ENCODE data around the gene ITGB4.

The ITGB4 gene

DNA sequence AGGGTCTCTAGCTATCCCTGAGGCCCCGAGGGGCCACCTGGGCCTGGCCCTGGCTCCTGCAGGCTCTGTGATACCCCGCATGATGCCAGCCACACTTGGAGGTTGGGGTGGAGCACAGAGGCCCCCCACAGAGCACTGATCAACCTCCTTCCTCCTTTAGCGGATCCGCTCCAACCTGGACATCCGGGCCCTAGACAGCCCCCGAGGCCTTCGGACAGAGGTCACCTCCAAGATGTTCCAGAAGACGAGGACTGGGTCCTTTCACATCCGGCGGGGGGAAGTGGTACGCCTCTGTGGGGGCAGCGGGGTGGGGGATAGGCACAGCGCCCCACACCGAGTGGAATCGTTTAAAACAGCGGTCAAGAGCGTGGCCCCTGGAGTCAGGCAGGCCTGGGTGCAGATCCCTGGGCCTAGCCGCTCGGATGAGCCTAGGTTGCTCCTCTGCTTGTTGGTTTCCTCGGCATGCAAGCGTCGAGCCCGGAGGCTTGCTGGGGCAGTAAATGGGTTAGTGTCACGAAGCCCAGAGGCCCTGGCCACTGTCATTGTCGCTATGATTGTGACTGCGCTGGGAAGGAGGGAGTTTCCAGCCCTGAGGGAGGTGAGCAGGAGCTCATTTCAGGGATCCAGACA lies 9.9 kb downstream of the ITGB4 start:
- DNase-seq (ENCODE audit: low read depth in 2 of 2, low spot score in 1 of 2) = no peak

DNA sequence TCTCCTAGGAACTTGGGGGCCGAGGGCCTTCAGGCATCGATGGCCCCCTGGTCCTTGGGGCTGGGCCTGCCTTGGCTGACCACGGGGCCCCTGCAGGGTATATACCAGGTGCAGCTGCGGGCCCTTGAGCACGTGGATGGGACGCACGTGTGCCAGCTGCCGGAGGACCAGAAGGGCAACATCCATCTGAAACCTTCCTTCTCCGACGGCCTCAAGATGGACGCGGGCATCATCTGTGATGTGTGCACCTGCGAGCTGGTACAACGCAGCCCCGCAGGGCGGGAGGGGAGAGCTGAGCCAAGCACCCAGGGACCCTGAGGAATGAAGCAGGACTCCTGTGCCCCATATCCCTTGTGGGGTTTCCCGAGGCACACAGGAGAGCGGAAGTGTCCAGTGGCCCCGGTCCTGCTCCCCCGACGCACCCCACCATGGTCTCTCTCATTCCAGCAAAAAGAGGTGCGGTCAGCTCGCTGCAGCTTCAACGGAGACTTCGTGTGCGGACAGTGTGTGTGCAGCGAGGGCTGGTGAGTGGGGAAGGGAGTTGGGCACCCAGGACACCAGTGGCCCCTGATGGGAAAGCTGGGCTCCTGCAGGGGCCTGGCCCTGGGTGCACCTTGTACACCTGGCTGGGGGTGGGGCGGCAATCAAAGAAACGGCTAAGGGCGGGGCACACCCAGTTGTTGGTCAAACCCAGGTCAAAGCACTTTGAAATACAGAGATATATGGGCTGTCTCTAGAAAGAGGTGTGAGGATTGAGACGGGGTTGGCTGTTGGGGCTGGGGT lies 10.6 kb downstream of the ITGB4 start:
- DNase-seq (ENCODE audit: low read depth in 2 of 2, low spot score in 1 of 2) = no peak

DNA sequence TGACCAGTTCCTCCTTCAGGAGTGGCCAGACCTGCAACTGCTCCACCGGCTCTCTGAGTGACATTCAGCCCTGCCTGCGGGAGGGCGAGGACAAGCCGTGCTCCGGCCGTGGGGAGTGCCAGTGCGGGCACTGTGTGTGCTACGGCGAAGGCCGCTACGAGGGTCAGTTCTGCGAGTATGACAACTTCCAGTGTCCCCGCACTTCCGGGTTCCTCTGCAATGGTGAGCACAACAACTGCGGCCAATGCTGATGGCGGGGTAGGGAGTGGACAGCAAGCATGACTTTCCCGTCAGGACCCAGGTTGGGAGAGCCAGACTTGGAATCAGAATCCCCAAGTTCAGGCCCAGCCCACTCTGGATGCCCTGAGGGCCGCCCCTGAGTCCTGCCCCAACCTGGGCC lies 12.2 kb downstream of the ITGB4 start:
- no peak for DNase-seq (ENCODE audit: low read depth in 2 of 2, low spot score in 1 of 2)

DNA sequence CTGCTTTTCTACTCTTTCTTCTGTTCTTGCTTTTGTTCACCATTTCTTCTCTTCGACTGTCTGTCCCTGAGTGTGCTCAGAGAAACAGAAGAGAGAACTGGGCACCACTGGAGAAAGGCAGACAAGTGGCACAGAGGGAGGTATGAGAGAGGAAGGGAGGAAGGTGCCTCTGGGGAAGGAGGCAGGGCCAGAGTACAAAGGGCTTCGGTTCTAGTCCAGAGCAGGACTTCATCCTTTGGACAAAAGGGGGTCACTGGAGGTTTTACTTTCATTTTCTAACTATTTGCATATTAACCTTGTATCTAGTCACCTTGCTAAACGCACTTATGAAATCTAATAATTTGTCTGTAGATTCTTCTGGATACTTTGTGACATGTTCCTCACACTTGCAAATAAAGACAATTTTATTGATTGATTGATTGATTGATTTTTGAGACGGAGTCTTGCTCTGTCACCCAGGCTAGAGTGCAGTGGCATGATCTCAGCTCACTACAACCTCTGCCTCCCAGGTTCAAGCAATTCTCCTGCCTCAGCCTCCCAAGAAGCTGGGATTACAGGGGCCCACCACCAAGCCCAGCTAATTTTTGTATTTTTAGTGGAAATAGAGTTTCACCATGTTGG lies 13.5 kb downstream of the ITGB4 start:
- DNase-seq (ENCODE audit: low read depth in 2 of 2, low spot score in 1 of 2) = no peak

DNA sequence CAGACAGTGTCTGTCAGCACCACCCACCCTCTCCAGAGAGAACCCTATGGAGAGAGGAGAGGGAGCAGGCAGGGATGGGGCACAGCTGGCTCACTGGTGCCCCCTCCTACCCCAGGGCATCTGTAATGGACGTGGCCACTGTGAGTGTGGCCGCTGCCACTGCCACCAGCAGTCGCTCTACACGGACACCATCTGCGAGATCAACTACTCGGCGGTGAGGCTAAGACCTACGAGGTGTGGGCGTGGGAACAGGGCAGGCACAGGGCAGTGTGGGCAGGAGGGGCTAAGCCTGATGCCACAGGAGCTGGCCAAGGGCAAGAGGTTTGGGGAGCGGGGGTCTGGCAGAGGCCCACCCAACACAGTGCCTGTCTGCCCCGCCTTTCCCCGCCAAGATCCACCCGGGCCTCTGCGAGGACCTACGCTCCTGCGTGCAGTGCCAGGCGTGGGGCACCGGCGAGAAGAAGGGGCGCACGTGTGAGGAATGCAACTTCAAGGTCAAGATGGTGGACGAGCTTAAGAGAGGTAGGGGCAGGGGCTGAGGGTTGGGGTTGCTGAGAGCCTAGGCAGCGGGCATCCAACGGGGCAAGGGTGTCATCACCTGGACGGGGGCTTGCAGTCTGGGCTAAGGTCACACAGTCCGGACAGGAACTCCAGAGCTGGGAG lies 15.0 kb downstream of the ITGB4 start:
- no peak for DNase-seq (ENCODE audit: low read depth in 2 of 2, low spot score in 1 of 2)

DNA sequence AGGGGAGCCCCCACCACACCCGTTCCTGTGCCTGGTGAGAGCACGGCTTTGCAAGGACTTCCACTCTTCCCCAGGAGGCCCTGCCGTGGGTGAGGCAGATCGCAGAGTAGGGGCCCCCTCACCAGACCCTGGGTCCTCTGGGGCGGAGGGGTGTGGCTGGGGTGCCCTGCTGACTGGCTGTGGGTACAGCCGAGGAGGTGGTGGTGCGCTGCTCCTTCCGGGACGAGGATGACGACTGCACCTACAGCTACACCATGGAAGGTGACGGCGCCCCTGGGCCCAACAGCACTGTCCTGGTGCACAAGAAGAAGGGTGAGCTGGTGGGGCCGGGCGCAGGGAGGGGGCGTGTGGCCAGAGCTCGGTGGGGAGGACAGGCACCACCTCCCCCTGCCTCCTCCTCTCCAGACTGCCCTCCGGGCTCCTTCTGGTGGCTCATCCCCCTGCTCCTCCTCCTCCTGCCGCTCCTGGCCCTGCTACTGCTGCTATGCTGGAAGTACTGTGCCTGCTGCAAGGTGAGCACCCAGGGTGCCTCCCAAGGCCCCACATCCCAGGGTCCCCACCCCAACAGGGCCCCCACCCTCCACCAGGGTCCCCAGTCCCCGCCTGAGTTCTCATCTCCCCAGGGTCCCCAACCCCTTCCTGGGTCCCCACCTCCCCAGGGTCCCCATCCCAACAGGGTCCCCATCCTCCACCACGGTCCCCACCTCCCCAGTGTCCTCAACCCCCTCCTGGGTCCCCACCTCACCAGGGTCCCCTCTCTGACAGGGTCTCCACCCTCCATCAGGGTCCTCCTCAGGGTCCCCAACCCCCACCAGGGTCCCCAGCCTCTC lies 16.1 kb downstream of the ITGB4 start:
- no peak for DNase-seq (ENCODE audit: low read depth in 2 of 2, low spot score in 1 of 2)

DNA sequence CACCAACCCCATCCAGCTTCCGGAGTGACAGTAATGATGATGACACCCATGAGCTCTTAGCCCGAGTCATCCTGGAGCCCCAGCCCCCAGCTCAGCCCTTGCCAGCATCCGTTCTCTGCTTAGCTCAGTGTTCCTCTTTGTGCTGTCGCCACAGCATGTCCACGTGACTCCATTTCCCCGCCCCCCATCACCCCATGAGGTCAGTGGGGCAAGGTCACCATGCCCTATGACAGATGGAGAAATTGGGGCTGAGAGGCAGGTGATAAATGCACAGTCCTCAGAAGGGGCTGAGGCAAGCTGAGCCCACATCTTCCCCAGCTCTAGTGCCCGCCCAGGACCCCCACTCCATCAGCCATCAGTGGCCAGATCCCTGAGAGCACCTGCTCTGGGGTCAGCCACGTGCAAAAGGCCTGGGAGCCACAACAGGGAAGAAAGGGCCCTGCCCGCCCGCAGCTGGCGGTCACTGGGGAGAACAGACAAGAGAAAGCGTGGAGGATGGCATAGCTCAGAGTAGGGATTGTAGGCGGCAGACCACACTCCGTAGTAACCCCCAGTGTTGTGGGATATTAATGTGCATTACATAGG lies 17.1 kb downstream of the ITGB4 start:
- no peak for DNase-seq (ENCODE audit: low read depth in 2 of 2, low spot score in 1 of 2)

DNA sequence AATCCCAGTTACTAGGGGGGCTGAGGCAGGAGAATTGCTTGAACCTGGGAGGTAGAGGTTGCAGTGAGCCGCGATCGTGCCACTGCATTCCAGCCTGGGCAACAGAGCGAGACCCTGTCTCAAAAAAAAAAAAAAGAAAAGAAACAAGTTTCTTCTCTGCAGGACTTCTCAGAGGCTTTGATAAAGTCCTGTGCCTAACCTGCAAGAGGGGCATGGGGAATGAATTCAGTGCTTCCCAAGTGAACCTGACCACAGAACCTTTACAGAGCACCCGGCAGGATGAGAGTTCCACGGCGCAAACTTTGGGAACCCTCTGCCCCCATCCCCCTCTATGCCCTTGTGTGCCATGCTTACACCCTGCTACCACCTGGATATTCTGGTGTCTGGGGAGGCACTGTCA lies 17.9 kb downstream of the ITGB4 start:
- DNase-seq (ENCODE audit: low read depth in 2 of 2, low spot score in 1 of 2) = no peak

DNA sequence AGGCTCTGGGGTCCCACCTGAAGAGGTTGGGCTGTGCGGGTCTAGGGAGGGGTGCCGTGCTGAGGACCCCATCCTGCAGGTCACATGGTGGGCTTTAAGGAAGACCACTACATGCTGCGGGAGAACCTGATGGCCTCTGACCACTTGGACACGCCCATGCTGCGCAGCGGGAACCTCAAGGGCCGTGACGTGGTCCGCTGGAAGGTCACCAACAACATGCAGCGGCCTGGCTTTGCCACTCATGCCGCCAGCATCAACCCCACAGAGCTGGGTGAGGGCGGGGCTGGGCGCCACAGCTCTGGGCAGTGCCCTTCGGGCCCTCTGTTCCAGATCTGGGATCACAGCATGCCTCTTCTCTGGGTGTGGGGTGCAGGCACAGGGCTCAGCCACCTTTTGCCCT lies 18.5 kb downstream of the ITGB4 start:
- DNase-seq (ENCODE audit: low read depth in 2 of 2, low spot score in 1 of 2) = no peak

DNA sequence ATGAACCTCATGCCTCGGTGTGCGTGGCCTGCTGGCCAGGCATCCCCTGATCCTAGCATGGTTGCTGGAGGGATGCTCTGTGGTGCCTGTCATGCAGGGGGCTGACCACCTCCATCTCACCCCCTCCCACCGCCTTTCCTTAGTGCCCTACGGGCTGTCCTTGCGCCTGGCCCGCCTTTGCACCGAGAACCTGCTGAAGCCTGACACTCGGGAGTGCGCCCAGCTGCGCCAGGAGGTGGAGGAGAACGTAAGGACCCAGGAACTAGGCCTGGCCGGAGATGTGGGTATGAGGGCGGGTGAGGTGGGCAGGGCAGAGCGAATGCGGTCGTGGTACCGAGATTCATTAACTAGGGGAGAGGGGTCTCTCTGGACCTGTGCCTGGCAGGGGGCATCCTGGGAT lies 19.0 kb downstream of the ITGB4 start:
- no peak for DNase-seq (ENCODE audit: low read depth in 2 of 2, low spot score in 1 of 2)

DNA sequence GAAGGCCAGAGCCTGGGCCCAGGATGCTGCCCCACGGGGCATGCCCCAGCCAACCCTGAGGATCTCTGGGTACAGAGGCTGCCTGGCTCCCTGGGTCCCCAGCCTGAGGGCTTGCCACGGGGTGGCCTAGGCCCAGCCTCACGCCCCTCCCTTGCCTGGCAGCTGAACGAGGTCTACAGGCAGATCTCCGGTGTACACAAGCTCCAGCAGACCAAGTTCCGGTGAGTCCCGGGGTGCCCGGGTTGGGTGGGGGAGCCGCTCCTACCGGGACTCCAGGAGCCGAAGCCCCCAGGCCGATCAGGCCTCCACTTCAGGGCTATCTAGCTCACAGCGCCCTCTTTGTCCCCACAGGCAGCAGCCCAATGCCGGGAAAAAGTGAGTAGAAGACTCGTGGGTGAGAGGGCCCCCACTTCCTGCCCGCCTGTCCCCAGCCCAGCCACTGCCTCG lies 19.4 kb downstream of the ITGB4 start:
- no peak for DNase-seq (ENCODE audit: low read depth in 2 of 2, low spot score in 1 of 2)

DNA sequence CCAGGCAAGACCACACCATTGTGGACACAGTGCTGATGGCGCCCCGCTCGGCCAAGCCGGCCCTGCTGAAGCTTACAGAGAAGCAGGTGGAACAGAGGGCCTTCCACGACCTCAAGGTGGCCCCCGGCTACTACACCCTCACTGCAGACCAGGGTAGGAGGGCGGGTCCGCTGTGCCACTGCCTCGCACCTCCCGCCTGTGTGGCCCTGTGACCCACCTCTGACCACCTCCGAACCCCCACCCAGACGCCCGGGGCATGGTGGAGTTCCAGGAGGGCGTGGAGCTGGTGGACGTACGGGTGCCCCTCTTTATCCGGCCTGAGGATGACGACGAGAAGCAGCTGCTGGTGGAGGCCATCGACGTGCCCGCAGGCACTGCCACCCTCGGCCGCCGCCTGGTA lies 21.1 kb downstream of the ITGB4 start:
- DNase-seq (ENCODE audit: low read depth in 2 of 2, low spot score in 1 of 2) = no peak

DNA sequence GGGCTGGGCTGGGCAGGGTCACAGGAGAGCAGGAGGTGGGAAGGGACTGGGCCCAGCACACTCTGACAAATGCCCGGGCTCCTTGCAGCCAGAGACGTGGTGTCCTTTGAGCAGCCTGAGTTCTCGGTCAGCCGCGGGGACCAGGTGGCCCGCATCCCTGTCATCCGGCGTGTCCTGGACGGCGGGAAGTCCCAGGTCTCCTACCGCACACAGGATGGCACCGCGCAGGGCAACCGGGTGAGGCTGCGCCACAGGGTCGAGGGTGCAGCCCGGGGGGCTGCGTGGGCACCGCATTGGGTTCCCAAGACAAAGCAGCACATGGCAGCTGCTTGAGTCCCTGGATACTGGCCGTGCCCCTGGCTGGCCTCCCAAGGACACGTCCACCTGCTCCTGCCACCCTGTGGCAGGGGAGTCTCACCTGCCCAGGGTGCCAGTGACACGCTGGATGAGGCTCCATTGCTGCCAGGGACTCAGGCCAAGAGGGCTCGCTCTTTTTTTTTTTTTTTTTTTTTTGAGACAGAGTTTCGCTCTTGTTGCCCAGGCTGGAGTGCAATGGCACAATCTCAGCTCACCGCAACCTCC lies 22.5 kb downstream of the ITGB4 start:
- DNase-seq (ENCODE audit: low read depth in 2 of 2, low spot score in 1 of 2) = no peak

DNA sequence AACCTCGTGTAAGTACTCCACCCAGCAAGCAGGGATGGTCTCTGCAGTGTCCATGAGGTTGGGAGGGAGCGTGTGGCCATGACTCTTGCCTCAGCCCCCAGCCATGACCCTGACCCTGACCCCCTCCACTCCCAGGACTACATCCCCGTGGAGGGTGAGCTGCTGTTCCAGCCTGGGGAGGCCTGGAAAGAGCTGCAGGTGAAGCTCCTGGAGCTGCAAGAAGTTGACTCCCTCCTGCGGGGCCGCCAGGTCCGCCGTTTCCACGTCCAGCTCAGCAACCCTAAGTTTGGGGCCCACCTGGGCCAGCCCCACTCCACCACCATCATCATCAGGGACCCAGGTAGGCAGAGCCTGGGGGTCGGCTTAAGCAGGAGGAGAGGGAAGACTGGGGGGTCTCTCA lies 27.4 kb downstream of the ITGB4 start:
- no peak for DNase-seq (ENCODE audit: low read depth in 2 of 2, low spot score in 1 of 2)

DNA sequence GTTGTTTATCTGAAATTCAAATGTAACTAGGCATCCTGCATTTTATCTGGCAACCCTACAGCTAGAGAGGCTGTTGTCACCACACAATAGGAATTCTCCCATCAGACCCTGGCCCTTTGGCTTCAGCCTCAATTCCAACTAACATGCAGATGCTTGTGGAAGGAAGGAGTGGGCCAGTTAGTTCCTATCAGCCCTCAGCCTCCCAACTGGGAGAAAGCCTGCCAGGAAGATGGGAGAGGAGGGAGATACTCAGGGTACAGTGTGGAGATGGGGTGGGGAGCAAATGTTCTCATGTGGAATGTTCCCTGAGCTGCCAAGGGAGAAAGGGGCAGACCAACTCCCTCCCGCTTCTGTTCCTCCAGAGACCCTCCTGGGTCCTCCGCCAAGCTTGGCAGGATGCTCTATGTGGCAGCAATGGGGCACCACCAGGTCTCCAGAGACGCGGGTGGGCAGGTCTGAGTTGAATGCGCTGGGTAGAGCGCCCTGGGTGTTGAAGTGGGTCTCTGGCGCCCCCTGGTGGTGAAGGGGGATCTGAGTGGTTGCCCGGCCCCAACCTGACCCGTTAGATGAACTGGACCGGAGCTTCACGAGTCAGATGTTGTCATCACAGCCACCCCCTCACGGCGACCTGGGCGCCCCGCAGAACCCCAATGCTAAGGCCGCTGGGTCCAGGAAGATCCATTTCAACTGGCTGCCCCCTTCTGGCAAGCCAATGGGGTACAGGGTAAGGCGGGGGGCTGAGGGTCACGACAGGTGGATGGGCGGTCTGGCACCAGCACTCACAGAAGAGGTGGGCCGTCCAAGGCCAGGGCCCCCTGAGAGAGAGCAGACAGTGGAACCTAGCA lies 28.5 kb downstream of the ITGB4 start:
- DNase-seq (ENCODE audit: low read depth in 2 of 2, low spot score in 1 of 2) = peak; percentile 82 to 85

DNA sequence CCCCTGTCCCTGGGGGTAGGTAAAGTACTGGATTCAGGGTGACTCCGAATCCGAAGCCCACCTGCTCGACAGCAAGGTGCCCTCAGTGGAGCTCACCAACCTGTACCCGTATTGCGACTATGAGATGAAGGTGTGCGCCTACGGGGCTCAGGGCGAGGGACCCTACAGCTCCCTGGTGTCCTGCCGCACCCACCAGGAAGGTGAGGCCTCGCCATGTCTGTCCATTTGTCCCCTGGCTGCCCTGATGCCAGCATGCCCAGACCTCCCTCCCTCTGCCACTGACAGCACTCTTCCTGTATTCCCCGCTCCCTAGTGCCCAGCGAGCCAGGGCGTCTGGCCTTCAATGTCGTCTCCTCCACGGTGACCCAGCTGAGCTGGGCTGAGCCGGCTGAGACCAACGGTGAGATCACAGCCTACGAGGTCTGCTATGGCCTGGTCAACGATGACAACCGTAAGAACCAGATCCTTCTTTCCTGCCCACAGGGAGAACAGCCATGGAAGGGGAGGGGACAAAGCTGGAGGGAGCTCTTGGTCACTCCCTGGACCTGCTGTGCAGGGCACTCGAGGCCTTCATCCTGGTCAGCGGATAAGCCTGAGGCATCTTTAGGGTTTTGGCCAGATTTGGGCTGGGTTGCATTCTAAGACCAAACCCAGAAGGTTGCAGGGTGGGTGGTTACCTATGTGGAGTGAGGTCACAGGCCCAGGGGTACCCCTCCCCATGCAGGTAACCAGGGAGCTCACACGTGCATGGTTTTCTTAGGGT lies 29.6 kb downstream of the ITGB4 start:
- no peak for DNase-seq (ENCODE audit: low read depth in 2 of 2, low spot score in 1 of 2)

DNA sequence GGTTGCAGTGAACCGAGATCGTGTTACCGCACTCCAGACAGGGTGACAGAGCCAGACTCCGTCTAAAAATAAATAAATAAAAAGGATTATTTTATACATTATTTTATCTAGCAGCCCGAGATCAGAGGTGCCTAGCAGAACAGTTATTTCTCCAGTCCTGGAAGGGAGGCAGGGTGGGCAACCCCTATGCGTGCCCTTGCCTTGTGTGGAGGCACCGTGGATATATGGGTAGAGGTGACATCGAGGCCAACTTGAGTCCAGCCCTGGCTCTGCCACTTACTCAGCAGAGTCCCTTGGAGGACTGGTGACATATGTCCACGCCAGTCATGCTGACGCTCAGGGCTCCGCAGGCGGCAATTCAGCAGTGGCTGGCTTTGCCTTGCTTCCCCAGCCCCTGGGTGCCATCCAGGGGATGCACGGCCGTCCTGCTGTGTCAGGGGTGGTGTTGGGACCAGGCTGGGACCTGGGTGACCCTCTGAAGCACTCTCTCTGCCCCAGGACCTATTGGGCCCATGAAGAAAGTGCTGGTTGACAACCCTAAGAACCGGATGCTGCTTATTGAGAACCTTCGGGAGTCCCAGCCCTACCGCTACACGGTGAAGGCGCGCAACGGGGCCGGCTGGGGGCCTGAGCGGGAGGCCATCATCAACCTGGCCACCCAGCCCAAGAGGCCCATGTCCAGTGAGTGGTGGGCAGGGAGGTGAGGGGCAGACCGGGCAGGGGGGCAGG lies 30.6 kb downstream of the ITGB4 start:
- no peak for DNase-seq (ENCODE audit: low read depth in 2 of 2, low spot score in 1 of 2)

DNA sequence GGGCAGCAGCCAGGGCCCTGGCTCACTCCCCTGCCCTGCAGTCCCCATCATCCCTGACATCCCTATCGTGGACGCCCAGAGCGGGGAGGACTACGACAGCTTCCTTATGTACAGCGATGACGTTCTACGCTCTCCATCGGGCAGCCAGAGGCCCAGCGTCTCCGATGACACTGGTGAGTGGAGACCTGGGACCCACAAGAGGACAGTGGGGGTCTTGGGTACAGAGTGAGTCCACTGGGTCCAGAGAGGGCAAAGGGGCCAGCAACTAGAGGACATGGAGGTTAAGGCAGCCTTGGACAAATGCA lies 31.1 kb downstream of the ITGB4 start:
- DNase-seq (ENCODE audit: low read depth in 2 of 2, low spot score in 1 of 2) = no peak

Data from stimulated activated CD8-positive, alpha-beta memory T cell treated with anti-CD3 and anti-CD28 coated beads, Interleukin-4, amount 100 ng/mL, for 1 hour (primary cell).